Measurements from ENCODE around the gene CD109.

Gene CD109

GRCh38 chr6:73688351-73688750, 7.7 kb upstream of the CD109 start:
- WGBS (ENCODE audit: insufficient coverage, insufficient read length) = no CpG with 5 or more reads among the region's 1 CpG
- H3K36me3 ChIP-seq (ENCODE audit: control insufficient read depth, insufficient read depth, low read length) = no peaks in the 10 kb centered on the region
- no peak for DNase-seq (ENCODE audit: low read depth, low spot score)
- no peak overlapping the region for H3K4me3 ChIP-seq (ENCODE audit: low read length)
- H3K27me3 ChIP-seq (ENCODE audit: control insufficient read depth, insufficient read depth, low read length) = no peaks in the 10 kb centered on the region
- no peak overlapping the region for H3K27ac ChIP-seq (ENCODE audit: low read length)
- H3K4me1 ChIP-seq (ENCODE audit: control insufficient read depth, insufficient read depth, low read length) = no peaks in the 10 kb centered on the region
- no peaks in the 10 kb centered on the region for H3K9me3 ChIP-seq (ENCODE audit: control insufficient read depth, insufficient read depth, low read length)

GRCh38 chr6:73690056-73690455, 5.9 kb upstream of the CD109 start:
- Histone ChIP-seq H3K4me3 (ENCODE audit: low read length) (no peak overlapping the region), H3K9me3 (ENCODE audit: control insufficient read depth, insufficient read depth, low read length) (no peaks in the 10 kb centered on the region), H3K27me3 (ENCODE audit: control insufficient read depth, insufficient read depth, low read length) (no peaks in the 10 kb centered on the region), H3K27ac (ENCODE audit: low read length) (no peak overlapping the region), H3K4me1 (ENCODE audit: control insufficient read depth, insufficient read depth, low read length) (no peaks in the 10 kb centered on the region), H3K36me3 (ENCODE audit: control insufficient read depth, insufficient read depth, low read length) (no peaks in the 10 kb centered on the region)
- no peak for DNase-seq (ENCODE audit: low read depth, low spot score)
- WGBS (ENCODE audit: insufficient coverage, insufficient read length) = no CpG with 5 or more reads among the region's 5 CpGs

GRCh38 chr6:73691512-73691911, 4.5 kb upstream of the CD109 start:
- Histone ChIP-seq H3K4me1 (ENCODE audit: control insufficient read depth, insufficient read depth, low read length) (no peaks in the 10 kb centered on the region), H3K4me3 (ENCODE audit: low read length) (no peak overlapping the region), H3K9me3 (ENCODE audit: control insufficient read depth, insufficient read depth, low read length) (no peaks in the 10 kb centered on the region), H3K36me3 (ENCODE audit: control insufficient read depth, insufficient read depth, low read length) (no peaks in the 10 kb centered on the region), H3K27ac (ENCODE audit: low read length) (no peak overlapping the region), H3K27me3 (ENCODE audit: control insufficient read depth, insufficient read depth, low read length) (no peaks in the 10 kb centered on the region)
- no peak for DNase-seq (ENCODE audit: low read depth, low spot score)

- H3K27ac ChIP-seq (ENCODE audit: low read length) = no peak overlapping the region
- no CpG with 5 or more reads among the region's 5 CpGs for WGBS (ENCODE audit: insufficient coverage, insufficient read length)
- DNase-seq (ENCODE audit: low read depth, low spot score) = no peak
- no peak overlapping the region for H3K4me3 ChIP-seq (ENCODE audit: low read length)
- H3K27me3 ChIP-seq (ENCODE audit: control insufficient read depth, insufficient read depth, low read length) = no peaks in the 10 kb centered on the region
- no peaks in the 10 kb centered on the region for H3K4me1 ChIP-seq (ENCODE audit: control insufficient read depth, insufficient read depth, low read length)
- H3K36me3 ChIP-seq (ENCODE audit: control insufficient read depth, insufficient read depth, low read length) = no peaks in the 10 kb centered on the region
- no peaks in the 10 kb centered on the region for H3K9me3 ChIP-seq (ENCODE audit: control insufficient read depth, insufficient read depth, low read length)
Measured at GRCh38 chr6:73694711-73695411, 1.1 kb upstream of the CD109 start.

- Histone ChIP-seq H3K36me3 (ENCODE audit: control insufficient read depth, insufficient read depth, low read length) (no peaks in the 10 kb centered on the region), H3K4me3 (ENCODE audit: low read length) (no peak overlapping the region), H3K27me3 (ENCODE audit: control insufficient read depth, insufficient read depth, low read length) (no peaks in the 10 kb centered on the region), H3K27ac (ENCODE audit: low read length) (no peak overlapping the region), H3K9me3 (ENCODE audit: control insufficient read depth, insufficient read depth, low read length) (no peaks in the 10 kb centered on the region), H3K4me1 (ENCODE audit: control insufficient read depth, insufficient read depth, low read length) (no peaks in the 10 kb centered on the region)
- no CpG with 5 or more reads among the region's 10 CpGs for WGBS (ENCODE audit: insufficient coverage, insufficient read length)
- no peak for DNase-seq (ENCODE audit: low read depth, low spot score)
Measured at GRCh38 chr6:73696966-73697655, 1.1 kb downstream of the CD109 start.

- Histone ChIP-seq H3K4me1 (ENCODE audit: control insufficient read depth, insufficient read depth, low read length) (no peaks in the 10 kb centered on the region), H3K27me3 (ENCODE audit: control insufficient read depth, insufficient read depth, low read length) (no peaks in the 10 kb centered on the region), H3K27ac (ENCODE audit: low read length) (no peak overlapping the region), H3K4me3 (ENCODE audit: low read length) (no peak overlapping the region), H3K9me3 (ENCODE audit: control insufficient read depth, insufficient read depth, low read length) (no peaks in the 10 kb centered on the region), H3K36me3 (ENCODE audit: control insufficient read depth, insufficient read depth, low read length) (no peaks in the 10 kb centered on the region)
- DNase-seq (ENCODE audit: low read depth, low spot score) = no peak
- WGBS (ENCODE audit: insufficient coverage, insufficient read length) = no CpG with 5 or more reads among the region's 4 CpGs
Measured at GRCh38 chr6:73699676-73700459, 3.9 kb downstream of the CD109 start.

- Histone ChIP-seq H3K9me3 (ENCODE audit: control insufficient read depth, insufficient read depth, low read length) (no peaks in the 10 kb centered on the region), H3K36me3 (ENCODE audit: control insufficient read depth, insufficient read depth, low read length) (no peaks in the 10 kb centered on the region), H3K27ac (ENCODE audit: low read length) (no peak overlapping the region), H3K27me3 (ENCODE audit: control insufficient read depth, insufficient read depth, low read length) (no peaks in the 10 kb centered on the region), H3K4me1 (ENCODE audit: control insufficient read depth, insufficient read depth, low read length) (no peaks in the 10 kb centered on the region), H3K4me3 (ENCODE audit: low read length) (no peak overlapping the region)
- no CpG with 5 or more reads among the region's 2 CpGs for WGBS (ENCODE audit: insufficient coverage, insufficient read length)
- no peak for DNase-seq (ENCODE audit: low read depth, low spot score)
Measured at GRCh38 chr6:73702444-73702843, 6.4 kb downstream of the CD109 start.

- WGBS (ENCODE audit: insufficient coverage, insufficient read length) = no CpG with 5 or more reads among the region's 1 CpG
- H3K27me3 ChIP-seq (ENCODE audit: control insufficient read depth, insufficient read depth, low read length) = no peaks in the 10 kb centered on the region
- H3K27ac ChIP-seq (ENCODE audit: low read length) = no peak overlapping the region
- DNase-seq (ENCODE audit: low read depth, low spot score) = no peak
- no peak overlapping the region for H3K4me3 ChIP-seq (ENCODE audit: low read length)
- H3K4me1 ChIP-seq (ENCODE audit: control insufficient read depth, insufficient read depth, low read length) = no peaks in the 10 kb centered on the region
- H3K9me3 ChIP-seq (ENCODE audit: control insufficient read depth, insufficient read depth, low read length) = no peaks in the 10 kb centered on the region
- no peaks in the 10 kb centered on the region for H3K36me3 ChIP-seq (ENCODE audit: control insufficient read depth, insufficient read depth, low read length)
Measured at GRCh38 chr6:73703466-73703865, 7.5 kb downstream of the CD109 start.

GRCh38 chr6:73704260-73704659, 8.3 kb downstream of the CD109 start:
- Histone ChIP-seq H3K27ac (ENCODE audit: low read length) (no peak overlapping the region), H3K27me3 (ENCODE audit: control insufficient read depth, insufficient read depth, low read length) (no peaks in the 10 kb centered on the region), H3K4me3 (ENCODE audit: low read length) (no peak overlapping the region), H3K4me1 (ENCODE audit: control insufficient read depth, insufficient read depth, low read length) (no peaks in the 10 kb centered on the region), H3K9me3 (ENCODE audit: control insufficient read depth, insufficient read depth, low read length) (no peaks in the 10 kb centered on the region), H3K36me3 (ENCODE audit: control insufficient read depth, insufficient read depth, low read length) (no peaks in the 10 kb centered on the region)
- no peak for DNase-seq (ENCODE audit: low read depth, low spot score)
- no CpG with 5 or more reads among the region's 8 CpGs for WGBS (ENCODE audit: insufficient coverage, insufficient read length)

- H3K36me3 ChIP-seq (ENCODE audit: control insufficient read depth, insufficient read depth, low read length) = no peaks in the 10 kb centered on the region
- no CpG with 5 or more reads among the region's 4 CpGs for WGBS (ENCODE audit: insufficient coverage, insufficient read length)
- no peak overlapping the region for H3K27ac ChIP-seq (ENCODE audit: low read length)
- no peaks in the 10 kb centered on the region for H3K4me1 ChIP-seq (ENCODE audit: control insufficient read depth, insufficient read depth, low read length)
- H3K9me3 ChIP-seq (ENCODE audit: control insufficient read depth, insufficient read depth, low read length) = no peaks in the 10 kb centered on the region
- no peak for DNase-seq (ENCODE audit: low read depth, low spot score)
- H3K4me3 ChIP-seq (ENCODE audit: low read length) = no peak overlapping the region
- H3K27me3 ChIP-seq (ENCODE audit: control insufficient read depth, insufficient read depth, low read length) = no peaks in the 10 kb centered on the region
Measured at GRCh38 chr6:73704798-73705197, 8.8 kb downstream of the CD109 start.
